CD4-positive, alpha-beta T cell treated with Interleukin-17A for 4 hours (primary cell): ENCODE results near the gene PPIAL4G.
"Not testable (repeated sequence)": the region's sequence is repeated elsewhere in the genome, so short reads cannot be mapped to it uniquely, and the experiment has no call there.

Source experiments
- DNase-seq: peaks from one replicate; pipeline ENCODE4 v3.0.0-alpha.2; 2020; ENCODE audit warnings: mixed read lengths

Gene PPIAL4G

DNA sequence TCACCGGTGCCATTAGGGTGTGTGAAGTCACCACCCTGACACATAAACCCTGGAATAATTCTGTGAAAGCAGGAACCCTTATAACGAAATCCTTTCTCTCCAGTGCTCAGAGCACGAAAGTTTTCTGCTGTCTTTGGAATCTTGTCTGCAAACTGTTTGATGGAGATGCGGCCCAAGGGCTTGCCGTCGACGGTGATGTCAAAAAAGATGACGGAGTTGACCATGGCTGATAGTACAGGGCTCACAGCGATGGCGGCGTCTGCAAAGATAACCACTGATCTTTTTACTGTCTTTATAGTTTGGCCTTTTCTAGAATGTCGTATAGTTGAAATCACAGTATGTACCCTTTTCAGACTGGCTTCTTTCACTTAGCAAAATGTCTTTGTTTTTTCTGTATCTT lies at the start of gene PPIAL4G:
TSS of gene PPIAL4G (minus strand) at position 274 of the 400 bp plus-strand sequence. CDS start at position 224, 50 bp downstream.
- DNase-seq, result peak; percentile 2

DNA sequence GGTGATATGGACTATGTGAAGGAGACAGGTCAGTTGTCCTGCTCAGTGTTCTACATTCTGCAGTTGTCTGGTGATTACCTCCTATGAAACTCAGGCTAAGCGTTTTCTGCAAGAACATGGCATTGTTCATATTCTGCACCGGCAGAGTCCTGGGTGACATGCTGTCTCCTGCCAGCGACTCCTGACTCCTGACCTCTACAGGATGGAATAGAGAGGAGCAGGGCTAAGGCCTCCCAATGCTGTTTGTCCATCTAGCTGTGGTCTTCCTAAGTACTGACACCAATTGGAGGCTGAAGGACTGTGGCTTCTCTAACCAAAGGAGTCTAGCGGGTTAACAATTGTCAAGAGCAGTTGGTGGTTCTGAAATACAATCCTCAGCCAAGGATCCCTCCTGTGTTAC lies 49.1 kb upstream of the PPIAL4G start:
- peak; percentile 1 for DNase-seq

GRCh38 chr1:148529101-148529567 lies 46.0 kb upstream of the PPIAL4G start:
- DNase-seq, result peak; percentile 55

GRCh38 chr1:148528591-148528990 lies 45.5 kb upstream of the PPIAL4G start:
- not testable (repeated sequence) for DNase-seq

GRCh38 chr1:148526587-148526986 lies 43.5 kb upstream of the PPIAL4G start:
- DNase-seq, result peak; percentile 20

DNA sequence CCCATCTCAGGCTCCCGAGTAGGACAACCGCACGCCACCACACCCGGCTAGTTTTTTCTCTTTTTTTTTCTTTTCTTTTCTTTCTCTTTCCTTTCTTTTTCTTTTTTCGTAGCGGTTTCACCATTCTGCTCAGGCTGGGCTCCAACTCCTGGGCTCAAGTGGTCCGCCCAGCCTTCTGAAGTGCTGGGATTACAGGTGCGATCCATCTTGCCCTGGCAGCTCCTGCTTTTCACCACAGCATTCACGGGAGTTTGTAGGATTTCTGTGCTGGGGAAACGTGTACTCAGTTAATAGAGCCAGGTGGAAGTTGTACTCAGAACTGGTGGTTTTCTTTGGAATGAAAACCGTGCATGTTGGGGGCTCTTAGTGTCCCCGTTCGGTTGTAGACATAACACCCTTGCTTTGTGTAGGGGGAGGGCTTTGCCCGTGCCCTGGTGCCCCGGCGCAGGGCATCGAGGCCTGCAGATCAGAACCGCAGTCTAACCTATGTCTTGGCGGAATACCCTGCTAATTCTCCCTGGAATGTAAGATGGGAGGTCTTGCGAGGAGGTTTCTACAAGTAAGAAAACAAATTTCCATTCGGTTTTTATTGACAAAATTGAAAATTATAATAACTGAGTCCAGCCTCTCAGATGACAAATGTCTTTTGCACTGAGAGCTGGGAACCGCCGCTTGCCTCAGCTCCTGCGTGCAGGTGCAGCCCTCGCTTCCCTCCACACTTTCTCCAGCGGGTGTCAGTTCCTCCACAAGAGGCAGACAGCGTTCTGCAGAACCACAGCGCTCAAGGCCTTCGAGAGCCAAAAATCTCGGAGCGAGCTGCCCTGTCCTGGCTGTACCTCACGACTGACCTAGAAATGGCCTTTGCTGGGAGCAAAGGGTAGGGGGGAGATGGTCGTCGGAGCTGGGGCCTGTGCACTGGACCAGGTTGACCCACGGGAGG lies 40.4 kb upstream of the PPIAL4G start:
- DNase-seq, result not testable (repeated sequence)

GRCh38 chr1:148522561-148523204 lies 39.6 kb upstream of the PPIAL4G start:
- DNase-seq, result peak; percentile 86

DNA sequence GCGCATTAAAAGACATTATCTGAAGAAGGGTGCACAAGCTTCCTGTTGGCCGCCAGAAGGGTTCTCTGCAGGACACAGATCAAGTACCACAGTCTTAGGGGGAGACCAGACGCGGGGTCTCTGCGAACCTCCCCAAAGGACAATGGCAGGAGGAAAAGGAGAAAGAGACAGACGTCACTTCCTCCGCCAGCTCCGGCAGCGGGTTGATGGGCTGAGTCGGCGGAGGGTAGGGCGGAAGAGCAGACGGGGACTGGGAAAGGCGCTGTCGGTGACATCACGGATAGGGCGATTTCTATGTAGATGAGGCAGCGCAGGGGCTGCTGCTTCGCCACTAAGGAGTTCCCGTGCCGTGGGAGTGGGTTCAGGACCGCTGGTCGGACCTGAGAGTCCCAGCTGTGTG lies 39.0 kb upstream of the PPIAL4G start:
- peak; percentile 84 for DNase-seq

DNA sequence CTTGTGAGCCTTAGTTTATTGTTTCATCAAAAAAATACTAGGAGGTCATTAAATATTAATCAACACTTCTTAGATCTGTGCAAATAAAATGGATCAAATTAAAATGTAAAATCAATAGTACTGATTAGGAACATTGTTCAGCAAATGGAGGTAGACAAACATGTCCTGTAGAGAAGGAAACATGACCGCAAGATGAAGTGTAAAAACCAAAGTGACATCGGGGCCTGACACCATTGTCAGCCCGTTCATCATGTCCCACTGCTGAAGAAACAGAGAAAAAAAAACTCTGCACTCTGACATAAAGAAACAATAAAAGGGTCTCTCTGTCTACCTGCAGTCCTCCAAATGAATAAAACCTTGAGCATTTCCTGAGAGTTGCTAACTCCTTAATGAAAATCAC lies 31.2 kb upstream of the PPIAL4G start:
- DNase-seq, result not testable (repeated sequence)

GRCh38 chr1:148512571-148513184 lies 29.6 kb upstream of the PPIAL4G start:
- DNase-seq, result not testable (repeated sequence)

DNA sequence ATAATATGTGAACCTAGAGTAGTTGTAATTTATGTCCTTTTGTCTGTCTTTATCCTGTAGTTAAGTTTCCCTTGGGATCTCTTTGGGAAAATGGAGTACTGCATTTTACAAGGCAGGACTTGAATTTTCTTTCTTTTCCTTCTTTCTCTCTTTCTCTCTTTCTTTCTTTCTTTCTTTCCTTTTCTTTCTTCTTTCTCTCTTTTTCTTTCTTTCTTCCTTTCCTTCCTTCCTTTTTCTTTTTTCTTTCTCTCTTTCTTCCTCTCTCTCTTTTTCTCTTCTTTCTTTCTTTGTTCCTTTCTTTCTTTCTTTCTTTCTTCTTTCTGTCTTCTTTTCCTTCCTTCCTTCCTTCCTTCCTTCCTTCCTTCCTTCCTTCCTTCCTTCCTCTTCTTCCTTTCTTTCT lies 10.8 kb upstream of the PPIAL4G start:
- DNase-seq, result not testable (repeated sequence)

DNA sequence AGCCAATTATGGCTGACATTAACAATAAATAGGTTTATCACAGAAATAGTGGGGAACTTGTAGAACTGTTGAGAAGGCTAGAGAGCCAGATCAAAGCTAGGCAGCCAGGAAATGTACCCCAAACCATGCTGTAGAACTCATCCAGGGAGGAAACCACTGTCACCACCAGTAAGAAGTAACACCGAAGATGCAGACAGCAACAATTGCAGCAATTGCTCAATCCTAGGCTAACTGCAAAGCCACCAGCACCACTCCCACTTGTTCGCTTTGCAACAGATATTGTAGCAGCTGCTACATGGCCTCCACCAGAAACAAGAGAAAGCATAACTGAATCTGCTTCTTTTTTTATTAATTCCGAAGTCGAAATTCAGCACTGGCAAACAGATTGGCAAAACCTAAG lies 2.0 kb downstream of the PPIAL4G start:
- not testable (repeated sequence) for DNase-seq

GRCh38 chr1:148459694-148460093 lies 23.4 kb downstream of the PPIAL4G start:
- DNase-seq, result not testable (repeated sequence)

GRCh38 chr1:148458901-148459581 lies 24.1 kb downstream of the PPIAL4G start:
- peak; percentile 57 for DNase-seq

GRCh38 chr1:148458398-148458797 lies 24.7 kb downstream of the PPIAL4G start:
- DNase-seq, result not testable (repeated sequence)

DNA sequence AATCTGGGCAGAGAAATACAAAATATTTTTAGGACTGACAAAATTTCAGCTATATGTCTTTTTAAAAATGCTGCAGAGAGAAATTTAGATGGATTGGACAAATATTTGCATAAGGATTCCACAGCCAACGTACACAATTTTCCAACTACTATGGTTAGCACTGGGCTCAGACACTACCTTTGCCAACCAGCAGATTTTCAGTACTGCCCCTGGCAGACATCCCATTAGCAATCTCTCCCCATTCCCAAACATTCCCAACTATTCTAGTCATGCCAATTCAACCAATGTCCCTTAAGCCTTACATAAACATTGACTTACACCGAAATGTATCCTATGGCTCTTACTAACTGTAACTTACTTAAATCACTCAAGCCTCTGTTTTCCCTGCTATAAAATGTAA lies 30.3 kb downstream of the PPIAL4G start:
- DNase-seq, result not testable (repeated sequence)

DNA sequence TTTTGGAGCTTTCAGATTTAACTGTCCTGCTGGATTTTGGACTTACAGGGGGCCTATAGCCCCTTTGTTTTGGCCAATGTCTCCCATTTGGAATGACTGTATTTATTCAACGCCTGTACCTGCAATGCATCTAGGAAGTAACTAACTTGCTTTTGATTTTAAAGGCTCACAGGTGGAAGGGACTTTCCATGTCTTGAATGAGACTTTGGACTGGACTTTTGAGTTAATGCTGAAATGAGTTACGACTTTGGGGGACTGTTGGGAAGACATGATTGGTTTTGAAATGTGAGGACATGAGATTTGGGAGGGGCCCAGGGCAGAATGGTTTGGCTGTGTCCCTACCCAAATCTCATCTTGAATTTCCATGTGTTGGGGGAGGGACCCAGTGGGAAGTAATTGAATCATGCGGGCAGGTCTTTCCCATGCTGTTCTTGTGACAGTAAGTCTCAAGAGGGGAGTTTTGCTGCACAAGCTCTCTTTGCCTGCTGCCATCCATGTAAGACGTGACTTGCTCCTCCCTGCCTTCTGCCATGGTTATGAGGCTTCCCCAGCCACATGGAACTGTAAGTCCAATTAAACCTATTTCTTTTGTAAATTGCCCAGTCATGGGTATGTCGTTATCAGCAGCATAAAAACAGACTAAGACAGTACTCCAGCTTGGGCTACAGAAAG lies 43.3 kb downstream of the PPIAL4G start:
- not testable (repeated sequence) for DNase-seq

DNA sequence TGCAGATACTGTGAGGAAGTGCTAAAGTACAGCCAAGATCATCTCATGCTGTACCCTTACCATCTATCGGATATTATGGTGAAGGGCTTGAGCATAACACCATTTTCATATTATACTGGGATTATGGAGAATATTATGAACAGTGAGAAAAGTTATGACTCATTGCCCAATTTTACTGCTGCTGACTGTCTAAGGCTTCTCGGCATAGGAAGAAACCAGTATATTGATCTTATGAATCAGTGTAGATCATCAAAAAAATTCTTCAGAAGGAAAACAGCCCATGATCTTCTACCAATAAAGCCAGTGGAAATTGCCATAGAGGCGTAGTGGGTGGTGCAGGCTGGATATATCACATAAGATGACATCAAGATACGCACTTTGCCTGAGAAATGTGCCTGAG lies 47.7 kb downstream of the PPIAL4G start:
- no peak for DNase-seq

GRCh38 chr1:148434832-148435231 lies 48.3 kb downstream of the PPIAL4G start:
- DNase-seq, result no peak

DNA sequence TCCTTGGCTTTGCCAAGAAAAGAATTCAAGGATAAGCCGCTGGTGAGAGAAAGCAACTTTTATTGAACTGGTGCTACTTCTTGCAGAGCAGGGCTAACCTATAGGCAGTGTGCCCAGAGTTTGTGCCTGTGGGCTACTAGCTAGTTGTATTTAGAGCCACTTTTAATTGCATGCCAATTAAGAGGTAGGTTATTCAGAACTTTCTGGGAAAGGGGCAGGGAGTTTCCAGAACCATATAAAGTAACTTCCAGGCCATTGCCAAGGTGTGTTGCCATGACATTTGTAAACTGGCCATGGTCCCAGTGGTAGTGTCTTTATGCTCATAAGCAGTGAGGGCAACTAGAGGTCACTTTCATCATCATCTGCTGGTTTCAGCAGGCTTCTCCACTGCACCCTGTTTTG lies 50.2 kb downstream of the PPIAL4G start:
- not testable (repeated sequence) for DNase-seq
